Endothelial cell of umbilical vein (primary cell): ENCODE data around the gene CDH23. TPM values are rescaled to one million over a fixed set of nuclear protein-coding genes. Genes with fewer than 3 reads are reported as not detected.

Source experiments
- BruUV-seq: library from RNA; stranded (reverse); fragments of 400-500 nt; replicated peaks from 2 replicates; lab custom pipeline; 2021; lab: Mats Ljungman, UMichigan
- CTCF ChIA-PET: fragments of 300-600, 350-600 bp; sonication (Branson Sonifier 250); formaldehyde crosslinking; loops from one replicate; lab custom pipeline; 2021; ENCODE audit warnings: antibody characterized with exemption, inconsistent platforms; lab: Charles Lee
- POLR2A ChIA-PET: fragments of 300-600, 350-600 bp; sonication (Branson Sonifier 250); formaldehyde crosslinking; loops from one replicate; lab custom pipeline; 2021; ENCODE audit warnings: antibody characterized with exemption, inconsistent platforms; lab: Charles Lee
- DNase-seq: peaks from one replicate; pipeline ENCODE4 v3.0.0-alpha.2; 2011; ENCODE audit warnings: low read depth, low spot score
- FAIRE-seq: peaks from 2 replicates; lab custom pipeline; 2011; peaks lifted over from hg19 to GRCh38; lab: Jason Lieb, UNC
- H2AFZ ChIP-seq: 2 replicates; pipeline ENCODE4 v1.6.0; 2012; ENCODE audit warnings: low read depth, low read length, control low read depth, inconsistent platforms
- H3K27ac ChIP-seq: 2 replicates; pipeline ENCODE4 v1.5.1; 2011; ENCODE audit warnings: low read depth, mild to moderate bottlenecking, control low read depth, low read length, moderate library complexity; ENCODE audit not compliant: insufficient read depth
- H3K27me3 ChIP-seq, 2 experiments: 2 replicates each; pipeline versions ENCODE4 v1.6.0 to v1.6.1; 2011; ENCODE audit warnings: low read length in 2 of 2, mixed read lengths in 1 of 2; ENCODE audit not compliant: control insufficient read depth in 2 of 2, insufficient read depth in 2 of 2
- H3K36me3 ChIP-seq, 2 experiments: 2 replicates in 1 of 2; 3 replicates in 1 of 2; pipeline ENCODE4 v1.5.1; 2011; ENCODE audit warnings: low read length in 2 of 2, mild to moderate bottlenecking in 1 of 2, moderate library complexity in 1 of 2; ENCODE audit not compliant: control insufficient read depth in 2 of 2, insufficient read depth in 2 of 2; ENCODE audit errors: extremely low read depth in 1 of 2
- H3K4me1 ChIP-seq: 3 replicates; pipeline ENCODE4 v1.5.1; 2011; ENCODE audit warnings: mild to moderate bottlenecking, low read length; ENCODE audit not compliant: control insufficient read depth, insufficient read depth; ENCODE audit errors: extremely low read depth
- H3K4me2 ChIP-seq: 2 replicates; pipeline ENCODE4 v1.6.1; 2011; ENCODE audit warnings: low read length, control low read depth, mixed read lengths; ENCODE audit not compliant: insufficient read depth
- H3K4me3 ChIP-seq, 3 experiments: fragments of 200-600 bp in 1 of 3; sonication (generic), shearing (Covaris generic) in 1 of 3; replicated peaks in 1 of 3; 2 replicates each; pipeline ENCODE4 v1.5.1; 2011 to 2016; ENCODE audit warnings: control low read depth in 3 of 3, low read length in 3 of 3, mild to moderate bottlenecking in 2 of 3, inconsistent platforms in 1 of 3, low read depth in 1 of 3, moderate library complexity in 1 of 3; ENCODE audit not compliant: insufficient read depth in 1 of 3
- H3K79me2 ChIP-seq: 2 replicates; pipeline ENCODE4 v1.6.0; 2012; ENCODE audit warnings: low read length, inconsistent platforms; ENCODE audit not compliant: control insufficient read depth, insufficient read depth
- H3K9ac ChIP-seq: replicated peaks from 2 replicates; pipeline ENCODE3; 2011; ENCODE audit warnings: low read length, control low read depth; ENCODE audit not compliant: insufficient read depth; ENCODE audit errors: extremely low read depth
- H3K9me1 ChIP-seq: replicated peaks from 3 replicates; pipeline ENCODE4 v1.6.0; 2011; ENCODE audit warnings: mild to moderate bottlenecking, low read length; ENCODE audit not compliant: control insufficient read depth, insufficient read depth; ENCODE audit errors: extremely low read depth
- H3K9me3 ChIP-seq: replicated peaks from 2 replicates; pipeline ENCODE4 v1.5.1; 2012; ENCODE audit warnings: low read length, inconsistent platforms; ENCODE audit not compliant: control insufficient read depth, insufficient read depth
- H4K20me1 ChIP-seq: replicated peaks from 2 replicates; pipeline ENCODE3; 2011; ENCODE audit warnings: mild to moderate bottlenecking, low read length; ENCODE audit not compliant: control insufficient read depth, insufficient read depth; ENCODE audit errors: extremely low read depth
- EZH2 ChIP-seq: IDR thresholded peaks from 2 replicates; pipeline ENCODE4 v1.6.1; 2012; ENCODE audit warnings: borderline replicate concordance, low read depth, mild to moderate bottlenecking, moderate library complexity, low read length, inconsistent platforms; ENCODE audit not compliant: severe bottlenecking
- FOS ChIP-seq: IDR thresholded peaks from 2 replicates; pipeline ENCODE4 v1.6.1; 2011; ENCODE audit warnings: mild to moderate bottlenecking, low read length, moderate library complexity, borderline replicate concordance; ENCODE audit not compliant: insufficient read depth
- GATA2 ChIP-seq: IDR thresholded peaks from 2 replicates; pipeline ENCODE4 v1.7.0; 2011; ENCODE audit warnings: low read depth, mild to moderate bottlenecking, moderate library complexity, mixed read lengths, low read length; ENCODE audit not compliant: insufficient read length, insufficient read depth
- JUN ChIP-seq: IDR thresholded peaks from 2 replicates; pipeline ENCODE4 v1.6.1; 2011; ENCODE audit warnings: borderline replicate concordance, low read depth; ENCODE audit not compliant: insufficient read length, insufficient read depth
- MAX ChIP-seq: IDR thresholded peaks from 2 replicates; pipeline ENCODE4 v1.6.1; 2011; ENCODE audit not compliant: insufficient read depth, insufficient read length
- MYC ChIP-seq: IDR thresholded peaks from one replicate; pipeline ENCODE4 v1.6.1; 2011; ENCODE audit warnings: mild to moderate bottlenecking, low read depth, low read length
- POLR2A ChIP-seq: IDR thresholded peaks from 2 replicates; pipeline ENCODE4 v1.6.1; 2012; ENCODE audit warnings: low read depth, mild to moderate bottlenecking, control low read depth, low read length
- POLR2AphosphoS5 ChIP-seq: IDR thresholded peaks from 2 replicates; pipeline ENCODE4 v1.6.1; 2012; ENCODE audit warnings: low read depth, mild to moderate bottlenecking, control low read depth, low read length, moderate library complexity; ENCODE audit not compliant: insufficient read depth
- dilution Hi-C: fragments of 300-500 bp; cut with MboI; formaldehyde crosslinking; loops from one replicate; pipeline ENCODE4 v1.15.0; 2019; ENCODE audit warnings: low sequenced_read_pairs; ENCODE audit not compliant: extremely low pct_ligation_motif_present
- intact Hi-C: fragments of 100-400 bp; cut with micrococcal nuclease; formaldehyde crosslinking; loops from one replicate; pipeline ENCODE4 v1.10.0; 2022
- polyA plus RNA-seq, 4 experiments: library from polyadenylated mRNA; depleted of rRNA in 3 of 4; stranded (reverse) in 3 of 4; unstranded in 1 of 4; fragments of >200 nt; gene quantifications; 2 replicates each; pipeline versions ENCODE4 v1.2.1 to v1.2.3, GENCODE V29; 2011 to 2012; ENCODE audit warnings: missing spikeins in 1 of 4
- total RNA-seq: library from RNA; stranded (reverse); gene quantifications from 2 replicates; pipeline ENCODE4 v1.2.3, GENCODE V29; 2021
- TF ChIP-seq, protein P1 (sequence below), 2 donors: IDR thresholded peaks; 1 replicate in 1 of 2; 2 replicates in 1 of 2; pipeline ENCODE4 v1.5.1; 2011; ENCODE audit warnings: low read length in 2 of 2, mild to moderate bottlenecking in 2 of 2, moderate library complexity in 2 of 2, control low read depth in 1 of 2, inconsistent platforms in 1 of 2, low read depth in 1 of 2; ENCODE audit not compliant: insufficient read depth in 1 of 2; ENCODE audit errors: extremely low read depth in 1 of 2

CDH23 gene
- total and polyA plus RNA-seq, 2 donors (not counting 3 experiments of a cell fraction or from before 2014, with no cell fraction given): not detected

- Histone ChIP-seq H4K20me1 (no peaks in the 10 kb centered on the region), H3K4me3 (no peak overlapping the region), H3K4me1 (no peaks in the 10 kb centered on the region), H3K27me3 (no peaks in the 10 kb centered on the region), H3K4me2 (no peak overlapping the region), H3K9me1 (no peaks in the 10 kb centered on the region), H3K27ac (no peak overlapping the region), H2AFZ (no peak overlapping the region), H3K9me3 (no peaks in the 10 kb centered on the region), H3K79me2 (no peaks in the 10 kb centered on the region), H3K9ac (no peak overlapping the region), H3K36me3 (no peaks in the 10 kb centered on the region)
- CTCF ChIA-PET: interaction anchor here (1.2 kb wide), 2 partner anchors 10 to 11 kb away, joined by 3 read pairs; no protein-coding TSS in a partner anchor
- intact Hi-C loops (no loop called here), dilution Hi-C loops (no loop called here)
- no TSS peak for BruUV-seq
- POLR2A ChIA-PET: no interaction called here
- FAIRE-seq (no peak), DNase-seq (no peak)
- TF ChIP-seq POLR2AphosphoS5: no peak
- no peak for TF ChIP-seq GATA2
- TF ChIP-seq POLR2A: no peak
- TF ChIP-seq FOS: no peak
- TF ChIP-seq EZH2: no peak
- no peak for TF ChIP-seq MYC
- no peak for TF ChIP-seq JUN
- TF ChIP-seq, protein P1, sequence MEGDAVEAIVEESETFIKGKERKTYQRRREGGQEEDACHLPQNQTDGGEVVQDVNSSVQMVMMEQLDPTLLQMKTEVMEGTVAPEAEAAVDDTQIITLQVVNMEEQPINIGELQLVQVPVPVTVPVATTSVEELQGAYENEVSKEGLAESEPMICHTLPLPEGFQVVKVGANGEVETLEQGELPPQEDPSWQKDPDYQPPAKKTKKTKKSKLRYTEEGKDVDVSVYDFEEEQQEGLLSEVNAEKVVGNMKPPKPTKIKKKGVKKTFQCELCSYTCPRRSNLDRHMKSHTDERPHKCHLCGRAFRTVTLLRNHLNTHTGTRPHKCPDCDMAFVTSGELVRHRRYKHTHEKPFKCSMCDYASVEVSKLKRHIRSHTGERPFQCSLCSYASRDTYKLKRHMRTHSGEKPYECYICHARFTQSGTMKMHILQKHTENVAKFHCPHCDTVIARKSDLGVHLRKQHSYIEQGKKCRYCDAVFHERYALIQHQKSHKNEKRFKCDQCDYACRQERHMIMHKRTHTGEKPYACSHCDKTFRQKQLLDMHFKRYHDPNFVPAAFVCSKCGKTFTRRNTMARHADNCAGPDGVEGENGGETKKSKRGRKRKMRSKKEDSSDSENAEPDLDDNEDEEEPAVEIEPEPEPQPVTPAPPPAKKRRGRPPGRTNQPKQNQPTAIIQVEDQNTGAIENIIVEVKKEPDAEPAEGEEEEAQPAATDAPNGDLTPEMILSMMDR (IDR thresholded peaks at IDR 0.05; ENCODE audit: extremely low read depth in 1 of 2, insufficient read depth in 1 of 2, low read depth in 1 of 2, low read length in 2 of 2): no peak
- no peak for TF ChIP-seq MAX
Measured at GRCh38 chr10:71580415-71580814, 183.7 kb downstream of the CDH23 start.
